CD14-positive monocyte (primary cell): ENCODE measurements around the gene GPD1. TPM values are rescaled to one million over a fixed set of nuclear protein-coding genes. Genes with fewer than 3 reads are reported as not detected.

Source experiments
- DNase-seq, 3 donors: peaks; one replicate each; pipeline ENCODE4 v3.0.0-alpha.2; 2011 to 2022
- H2AFZ ChIP-seq: 2 replicates; pipeline ENCODE4 v1.6.0; 2012; ENCODE audit warnings: mild to moderate bottlenecking, low read depth, low read length, inconsistent platforms; ENCODE audit not compliant: insufficient read depth, poor library complexity, severe bottlenecking
- H3K27ac ChIP-seq, 2 donors: 1 replicate in 1 of 2; 2 replicates in 1 of 2; pipeline ENCODE4 v1.5.1; 2012 to 2013; ENCODE audit warnings: low read length in 2 of 2, control low read depth in 1 of 2, inconsistent platforms in 1 of 2, low read depth in 1 of 2, mild to moderate bottlenecking in 1 of 2
- H3K27me3 ChIP-seq, 2 donors: one replicate each; pipeline versions ENCODE4 v1.6.0 to v1.6.1; 2011 to 2013; ENCODE audit warnings: low read length in 2 of 2; ENCODE audit not compliant: control insufficient read depth in 2 of 2, insufficient read depth in 2 of 2
- H3K36me3 ChIP-seq, 2 donors: replicated peaks in 1 of 2; 1 replicate in 1 of 2; 2 replicates in 1 of 2; pipeline versions ENCODE4 v1.5.1 to v1.6.1; 2012 to 2013; ENCODE audit warnings: low read length in 2 of 2, control low read depth in 1 of 2, inconsistent platforms in 1 of 2, mild to moderate bottlenecking in 1 of 2; ENCODE audit not compliant: insufficient read depth in 2 of 2, control insufficient read depth in 1 of 2
- H3K4me1 ChIP-seq, 2 donors: 1 replicate in 1 of 2; 2 replicates in 1 of 2; pipeline versions ENCODE4 v1.5.1 to v1.6.1; 2012 to 2013; ENCODE audit warnings: low read length in 2 of 2, control low read depth in 1 of 2, inconsistent platforms in 1 of 2, mild to moderate bottlenecking in 1 of 2, moderate library complexity in 1 of 2; ENCODE audit not compliant: insufficient read depth in 2 of 2, control insufficient read depth in 1 of 2
- H3K4me2 ChIP-seq: replicated peaks from 2 replicates; pipeline ENCODE3; 2012; ENCODE audit warnings: low read length, moderate library complexity, mild to moderate bottlenecking; ENCODE audit not compliant: poor library complexity, severe bottlenecking; ENCODE audit errors: extremely low read depth
- H3K4me3 ChIP-seq, 3 experiments: fragments of 200-600 bp in 1 of 3; sonication (generic) in 1 of 3; replicated peaks in 1 of 3; 1 replicate in 2 of 3; 2 replicates in 1 of 3; pipeline ENCODE4 v1.5.1; 2011 to 2013; ENCODE audit warnings: low read length in 3 of 3, mild to moderate bottlenecking in 3 of 3, control low read depth in 2 of 3, low read depth in 2 of 3, inconsistent platforms in 1 of 3, moderate library complexity in 1 of 3
- H3K79me2 ChIP-seq: 2 replicates; pipeline ENCODE4 v1.6.0; 2012; ENCODE audit warnings: mild to moderate bottlenecking, control low read depth, inconsistent platforms, low read length, moderate library complexity; ENCODE audit not compliant: insufficient read depth
- H3K9ac ChIP-seq: 2 replicates; pipeline ENCODE4 v1.6.0; 2017; ENCODE audit warnings: low read length, mild to moderate bottlenecking; ENCODE audit not compliant: insufficient read depth, poor library complexity, severe bottlenecking
- H3K9me3 ChIP-seq, 2 donors: replicated peaks in 1 of 2; 1 replicate in 1 of 2; 2 replicates in 1 of 2; pipeline versions ENCODE4 v1.5.1 to v1.6.1; 2012 to 2013; ENCODE audit warnings: low read length in 2 of 2, control low read depth in 1 of 2; ENCODE audit not compliant: control insufficient read depth in 1 of 2, insufficient read depth in 1 of 2
- H4K20me1 ChIP-seq: 2 replicates; pipeline ENCODE4 v1.6.0; 2012; ENCODE audit warnings: mild to moderate bottlenecking, low read length, control low read depth, moderate library complexity; ENCODE audit not compliant: insufficient read depth
- H3K27ac Mint-ChIP-seq, 7 donors: one replicate each; pipeline ENCODE4 v1.8.0; 2020; ENCODE audit warnings: mild to moderate bottlenecking in 7 of 7, mixed read lengths in 7 of 7, moderate library complexity in 6 of 7, inconsistent platforms in 2 of 7
- H3K27me3 Mint-ChIP-seq, 3 donors: one replicate each; pipeline ENCODE4 v1.8.0; 2021 to 2022; ENCODE audit warnings: low read depth in 3 of 3, mild to moderate bottlenecking in 3 of 3, mixed read lengths in 3 of 3, moderate library complexity in 3 of 3, inconsistent platforms in 1 of 3
- H3K36me3 Mint-ChIP-seq, 2 donors: one replicate each; pipeline ENCODE4 v1.8.0; 2020; ENCODE audit warnings: mixed read lengths in 2 of 2, inconsistent platforms in 1 of 2, mild to moderate bottlenecking in 1 of 2
- H3K4me1 Mint-ChIP-seq: one replicate; pipeline ENCODE4 v1.8.0; 2020; ENCODE audit warnings: mild to moderate bottlenecking, mixed read lengths
- H3K4me3 Mint-ChIP-seq, 2 donors: one replicate each; pipeline ENCODE4 v1.8.0; 2020; ENCODE audit warnings: mild to moderate bottlenecking in 2 of 2, mixed read lengths in 2 of 2, moderate library complexity in 1 of 2
- H3K9me3 Mint-ChIP-seq, 7 donors: one replicate each; pipeline ENCODE4 v1.8.0; 2020 to 2022; ENCODE audit warnings: mixed read lengths in 7 of 7, mild to moderate bottlenecking in 6 of 7, moderate library complexity in 6 of 7, inconsistent platforms in 2 of 7
- CTCF ChIP-seq: fragments of 200-600 bp; IDR thresholded peaks from one replicate; pipeline ENCODE4 v1.8.0; 2022; ENCODE audit warnings: antibody characterized with exemption, mild to moderate bottlenecking
- WGBS: methylation state at CpG from one replicate; pipeline ENCODE4 v1.1.5; 2013; ENCODE audit warnings: missing lambda C conversion rate; ENCODE audit not compliant: insufficient coverage; 5-methylcytosine and 5-hydroxymethylcytosine counted together
- intact Hi-C, 2 donors: fragments of 100-400 bp; cut with micrococcal nuclease; formaldehyde crosslinking; loops; one replicate each; pipeline versions ENCODE4 v1.15.0 to v1.15.1; 2023
- polyA plus RNA-seq, 3 donors: library from polyadenylated mRNA; depleted of rRNA in 1 of 3; unstranded in 2 of 3; stranded (reverse) in 1 of 3; fragments of 300-500 nt in 2 of 3; fragments of >200 nt in 1 of 3; fragmentation: Illumina TruSeq in 2 of 3; gene quantifications; 1 replicate in 2 of 3; 2 replicates in 1 of 3; pipeline ENCODE4 v1.2.3, GENCODE V29; 2012 to 2021

Gene GPD1
- polyA plus RNA-seq, 3 donors: 0.08 TPM; not detected in 2

- no peaks in the 10 kb centered on the region for H3K79me2 ChIP-seq
- H3K4me2 ChIP-seq: peak overlapping the region; percentile 89
- TF ChIP-seq CTCF: no peak
- H4K20me1 ChIP-seq: no peaks in the 10 kb centered on the region
- peaks cover 24 to 25% of the 10 kb centered on the region in 2 donors for H3K4me1 ChIP-seq
- Mint-ChIP-seq H3K36me3 (peaks cover 5 to 6% of the 10 kb centered on the region in 2 donors), H3K4me1 (peaks cover 39% of the 10 kb centered on the region), H3K27ac (no peak overlapping the region), H3K9me3 (peaks cover 0 to 17% (median 5%) of the 10 kb centered on the region in 7 donors), H3K27me3 (peaks cover 52 to 73% (median 55%) of the 10 kb centered on the region in 3 donors), H3K4me3 (peak overlapping the region; percentile 41 to 80)
- intact Hi-C loops: loop anchor here (2.0 to 5.0 kb wide), 2 partner anchors 91 kb away; no protein-coding TSS in a partner anchor
- no peak overlapping the region for H3K9ac ChIP-seq
- no peaks in the 10 kb centered on the region for H3K36me3 ChIP-seq
- H3K27me3 ChIP-seq: peaks cover 20 to 44% of the 10 kb centered on the region in 2 donors
- H3K4me3 ChIP-seq: peak overlapping the region in 1 of 3 experiments; percentile 75
- H3K27ac ChIP-seq: no peak overlapping the region
- DNase-seq: no peak
- 34% methylated on average over 7 of the region's 30 CpGs for WGBS
- H3K9me3 ChIP-seq: peaks cover 0 to 8% of the 10 kb centered on the region in 2 donors
- H2AFZ ChIP-seq: no peak overlapping the region
These were observed 45.7 kb upstream of the GPD1 start for GRCh38 chr12:50057896-50058670.

- Mint-ChIP-seq H3K4me3 (peak overlapping the region in 1 of 2 donors; percentile 80), H3K27ac (no peak overlapping the region), H3K36me3 (peaks cover 5 to 6% of the 10 kb centered on the region in 2 donors), H3K4me1 (peaks cover 33% of the 10 kb centered on the region), H3K27me3 (peaks cover 55 to 80% (median 60%) of the 10 kb centered on the region in 3 donors), H3K9me3 (peaks cover 0 to 17% (median 5%) of the 10 kb centered on the region in 7 donors)
- no peaks in the 10 kb centered on the region for H3K36me3 ChIP-seq
- H3K79me2 ChIP-seq: no peaks in the 10 kb centered on the region
- no peak overlapping the region for H2AFZ ChIP-seq
- H3K4me1 ChIP-seq: peaks cover 19 to 25% of the 10 kb centered on the region in 2 donors
- H3K9ac ChIP-seq: no peak overlapping the region
- no peak for TF ChIP-seq CTCF
- intact Hi-C loops: loop anchor here in 1 of 2 donors (5.0 kb wide), 1 partner anchor 92 kb away; no protein-coding TSS in a partner anchor
- no peak overlapping the region for H3K27ac ChIP-seq
- no peak for DNase-seq
- H3K4me3 ChIP-seq: no peak overlapping the region
- H4K20me1 ChIP-seq: no peaks in the 10 kb centered on the region
- H3K9me3 ChIP-seq: peaks cover 0 to 8% of the 10 kb centered on the region in 2 donors
- 93% methylated on average over 14 of the region's 15 CpGs for WGBS
- H3K27me3 ChIP-seq: peaks cover 20 to 49% of the 10 kb centered on the region in 2 donors
- H3K4me2 ChIP-seq: no peak overlapping the region
These were observed 45.0 kb upstream of the GPD1 start for GRCh38 chr12:50058743-50059312.
